AG04450 (cell line): ENCODE results near the gene FDCSP. TPM values are rescaled to one million over a fixed set of nuclear protein-coding genes. Genes with fewer than 3 reads are reported as not detected.

Experiments used
- CTCF ChIA-PET: fragments of 300-600, 350-600 bp; formaldehyde crosslinking; extraction: SDS; loops from one replicate; lab custom pipeline; 2022; ENCODE audit warnings: antibody characterized with exemption, inconsistent platforms; lab: Charles Lee
- POLR2A ChIA-PET: fragments of 350-600 bp; formaldehyde crosslinking; extraction: SDS; loops from one replicate; lab custom pipeline; 2021; ENCODE audit warnings: antibody characterized with exemption, inconsistent platforms; lab: Yijun Ruan, JAX
- DNase-seq: peaks from one replicate; pipeline ENCODE4 v3.0.0-alpha.2; 2011; ENCODE audit warnings: low read depth, low spot score
- H3K27ac ChIP-seq: one replicate; pipeline ENCODE4 v1.5.1; 2012; ENCODE audit warnings: low read depth, low read length, control low read depth
- H3K27me3 ChIP-seq: one replicate; pipeline ENCODE4 v1.6.0; 2012; ENCODE audit warnings: low read length; ENCODE audit not compliant: control insufficient read depth, insufficient read depth
- H3K4me3 ChIP-seq: 2 replicates; pipeline ENCODE4 v1.5.1; 2011; ENCODE audit warnings: mild to moderate bottlenecking, low read depth, low read length, control low read depth
- H3K9me3 ChIP-seq: 2 replicates; pipeline ENCODE4 v1.5.1; 2012; ENCODE audit warnings: low read length; ENCODE audit not compliant: control insufficient read depth, insufficient read depth
- polyA minus RNA-seq: library from RNA; depleted of rRNA, polyadenylated mRNA; stranded (reverse); fragments of >200 nt; gene quantifications from 2 replicates; pipeline ENCODE4 v1.2.3, GENCODE V29; 2011; rRNA and poly(A)+ RNA removed
- polyA plus RNA-seq: library from polyadenylated mRNA; depleted of rRNA; stranded (reverse); fragments of >200 nt; gene quantifications from 2 replicates; pipeline ENCODE4 v1.2.3, GENCODE V29; 2011; rRNA removed
- TF ChIP-seq, protein P1 (sequence below): IDR thresholded peaks from 2 replicates; pipeline ENCODE4 v1.5.1; 2011; ENCODE audit warnings: low read depth, low read length, control low read depth, inconsistent platforms

Gene FDCSP
- polyA plus RNA-seq (not detected in 2 replicates), polyA minus RNA-seq (not detected in 2 replicates)

DNA sequence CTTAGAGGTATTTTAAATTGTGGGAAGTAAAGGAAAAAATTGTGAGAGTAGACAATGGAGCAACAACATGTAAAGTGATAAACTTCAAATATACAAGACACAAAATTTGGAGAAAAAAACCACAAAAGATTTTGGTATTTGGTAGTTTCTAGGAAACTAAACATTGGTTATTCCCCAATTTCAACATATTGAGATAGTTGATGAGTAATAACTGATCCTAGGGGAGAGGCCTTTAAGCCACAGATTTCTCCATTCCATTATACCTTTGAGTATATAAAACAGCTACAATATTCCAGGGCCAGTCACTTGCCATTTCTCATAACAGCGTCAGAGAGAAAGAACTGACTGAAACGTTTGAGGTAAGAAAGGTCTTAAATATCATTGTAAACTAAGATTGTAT lies at the start of gene FDCSP:
Gene FDCSP (plus strand): TSS at position 301 of the 400 bp plus-strand sequence. CDS start 5,071 bp downstream, outside the sequence.
- Histone ChIP-seq H3K4me3 (no peak within 1 kb of the TSS), H3K27ac (no peak within 1 kb of the TSS), H3K27me3 (no peaks in the 10 kb centered on the region), H3K9me3 (no peaks in the 10 kb centered on the region)
- no peak for DNase-seq
- CTCF ChIA-PET, result interaction anchor here (1.3 kb wide), 1 partner anchor 42 kb away, joined by 4 read pairs; no protein-coding TSS in a partner anchor
- POLR2A ChIA-PET, result no interaction called here
- TF ChIP-seq, protein P1, sequence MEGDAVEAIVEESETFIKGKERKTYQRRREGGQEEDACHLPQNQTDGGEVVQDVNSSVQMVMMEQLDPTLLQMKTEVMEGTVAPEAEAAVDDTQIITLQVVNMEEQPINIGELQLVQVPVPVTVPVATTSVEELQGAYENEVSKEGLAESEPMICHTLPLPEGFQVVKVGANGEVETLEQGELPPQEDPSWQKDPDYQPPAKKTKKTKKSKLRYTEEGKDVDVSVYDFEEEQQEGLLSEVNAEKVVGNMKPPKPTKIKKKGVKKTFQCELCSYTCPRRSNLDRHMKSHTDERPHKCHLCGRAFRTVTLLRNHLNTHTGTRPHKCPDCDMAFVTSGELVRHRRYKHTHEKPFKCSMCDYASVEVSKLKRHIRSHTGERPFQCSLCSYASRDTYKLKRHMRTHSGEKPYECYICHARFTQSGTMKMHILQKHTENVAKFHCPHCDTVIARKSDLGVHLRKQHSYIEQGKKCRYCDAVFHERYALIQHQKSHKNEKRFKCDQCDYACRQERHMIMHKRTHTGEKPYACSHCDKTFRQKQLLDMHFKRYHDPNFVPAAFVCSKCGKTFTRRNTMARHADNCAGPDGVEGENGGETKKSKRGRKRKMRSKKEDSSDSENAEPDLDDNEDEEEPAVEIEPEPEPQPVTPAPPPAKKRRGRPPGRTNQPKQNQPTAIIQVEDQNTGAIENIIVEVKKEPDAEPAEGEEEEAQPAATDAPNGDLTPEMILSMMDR, result no peak

DNA sequence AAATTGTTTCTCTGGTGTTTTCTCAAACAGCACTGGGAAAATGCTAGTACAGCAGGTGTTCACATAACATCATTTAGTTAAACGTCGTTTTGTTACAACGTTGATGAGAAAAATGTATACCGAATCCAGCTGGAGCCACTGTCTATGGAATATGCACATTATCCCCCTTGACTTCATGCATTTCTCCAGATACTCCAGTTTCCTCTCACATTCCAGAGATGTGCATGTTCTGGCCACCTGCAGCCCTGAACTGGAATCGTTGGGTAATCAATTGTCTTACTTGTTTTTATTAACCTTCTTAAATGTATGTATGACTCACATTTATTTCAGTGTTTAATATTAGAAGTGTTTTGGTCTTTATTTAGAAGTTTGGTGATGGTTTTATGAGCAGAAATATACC lies 48.8 kb upstream of the FDCSP start:
- ChIA-PET POLR2A (no interaction called here), CTCF (interaction anchor here (1.0 kb wide), 1 partner anchor 8 kb away, joined by 3 read pairs; no protein-coding TSS in a partner anchor)

DNA sequence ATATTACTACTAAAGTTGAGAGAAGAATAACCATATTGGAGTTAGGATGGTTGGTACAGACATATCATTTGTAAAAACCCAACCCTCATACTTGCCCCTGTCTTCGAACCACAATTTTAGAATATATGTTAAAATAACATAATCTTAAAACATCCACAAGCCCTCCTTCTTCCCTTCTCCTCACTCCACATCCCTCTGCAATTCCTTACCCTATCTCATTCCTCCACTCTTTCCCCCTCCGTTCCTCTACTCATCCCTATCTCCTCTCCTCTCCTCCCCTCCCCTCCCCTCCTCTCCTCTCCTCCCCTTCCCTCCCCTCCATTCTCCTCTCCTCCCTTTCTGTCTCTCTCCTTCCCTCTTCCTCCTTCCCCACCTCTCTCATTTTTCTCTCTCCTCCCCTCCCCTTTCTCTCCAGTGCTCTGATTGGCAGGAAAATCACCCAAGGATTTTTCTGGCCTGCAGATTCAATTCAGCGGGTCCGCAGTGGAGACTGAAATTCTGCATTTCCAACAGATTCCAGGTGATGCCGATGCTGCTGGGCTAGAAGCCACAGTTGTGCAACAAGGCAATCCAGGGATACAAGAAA lies 47.8 kb upstream of the FDCSP start:
- Histone ChIP-seq H3K27me3 (no peaks in the 10 kb centered on the region), H3K27ac (no peak overlapping the region), H3K4me3 (no peak overlapping the region), H3K9me3 (no peaks in the 10 kb centered on the region)
- CTCF ChIA-PET, result no interaction called here
- TF ChIP-seq, protein P1, result no peak
- no peak for DNase-seq
- POLR2A ChIA-PET, result no interaction called here

More for the DNA sequence above, 48.8 kb upstream of the FDCSP start:
- H3K27ac ChIP-seq, result no peak overlapping the region
- H3K4me3 ChIP-seq, result no peak overlapping the region
- TF ChIP-seq, protein P1, result no peak
- H3K27me3 ChIP-seq, result no peaks in the 10 kb centered on the region
- DNase-seq, result no peak
- H3K9me3 ChIP-seq, result no peaks in the 10 kb centered on the region

DNA sequence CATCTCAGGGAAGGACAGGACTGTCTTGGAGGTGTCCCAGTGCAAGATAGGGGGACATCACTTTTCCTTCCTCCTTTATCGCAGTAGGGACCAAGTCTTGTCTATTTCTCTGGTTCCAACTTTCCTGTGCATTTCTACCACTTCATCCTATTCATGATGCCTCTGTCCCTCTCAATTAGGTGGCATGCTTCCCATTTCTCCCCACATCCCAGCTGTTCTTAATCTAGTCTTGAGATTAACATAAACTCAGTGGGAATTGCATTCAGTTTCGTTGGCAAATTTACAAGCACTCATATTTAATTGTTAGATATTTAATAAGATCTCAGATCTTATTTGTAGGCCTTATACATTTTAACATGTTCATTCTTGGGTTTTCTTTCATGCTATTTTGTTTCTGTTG lies 46.1 kb upstream of the FDCSP start:
- no peaks in the 10 kb centered on the region for H3K9me3 ChIP-seq
- CTCF ChIA-PET, result no interaction called here
- TF ChIP-seq, protein P1, result no peak
- POLR2A ChIA-PET, result no interaction called here
- no peaks in the 10 kb centered on the region for H3K27me3 ChIP-seq
- no peak overlapping the region for H3K27ac ChIP-seq
- H3K4me3 ChIP-seq, result no peak overlapping the region
- no peak for DNase-seq

DNA sequence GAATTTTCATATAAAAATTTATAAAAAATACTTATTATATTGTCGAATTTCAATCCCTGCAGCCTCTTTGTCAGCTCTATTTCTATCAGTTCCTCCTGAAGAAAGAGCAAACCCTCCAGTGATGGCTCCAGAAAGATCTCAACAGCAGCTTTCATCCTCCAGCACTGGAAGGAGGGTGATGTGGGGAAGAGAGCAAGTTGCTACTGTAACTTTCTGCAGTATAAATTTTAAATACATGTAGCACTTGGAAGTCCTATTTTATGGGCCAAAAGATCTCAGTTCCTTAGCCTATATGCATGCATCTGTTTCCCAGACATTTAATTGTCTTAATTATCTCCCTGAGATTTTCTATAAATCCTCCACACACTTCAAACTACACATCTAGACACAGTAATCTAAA lies 44.1 kb upstream of the FDCSP start:
- Histone ChIP-seq H3K27ac (no peak overlapping the region), H3K4me3 (no peak overlapping the region), H3K27me3 (no peaks in the 10 kb centered on the region), H3K9me3 (no peaks in the 10 kb centered on the region)
- TF ChIP-seq, protein P1, result no peak
- no peak for DNase-seq
- ChIA-PET CTCF (interaction anchor here (0.6 to 2.2 kb wide), 5 partner anchors 11 to 301 kb away, joined by 3 to 12 read pairs (median 6); partner anchors contain the start of gene ODAM), POLR2A (no interaction called here)
